GM18511 (cell line): ENCODE measurements around the gene HLCS.

ENCODE experiments used
- ATAC-seq: cut with Tn5 transposase; IDR thresholded peaks from one replicate; pipeline ENCODE4 v1.9.1; 2021; ENCODE audit warnings: mild to moderate bottlenecking, moderate library complexity; ENCODE audit not compliant: unreplicated experiment

The HLCS gene

GRCh38 chr21:36750576-36750959, 215.9 kb downstream of the HLCS start:
- no peak for ATAC-seq

GRCh38 chr21:36749935-36750575, 216.4 kb downstream of the HLCS start:
- no peak for ATAC-seq

GRCh38 chr21:36747815-36748383, 218.6 kb downstream of the HLCS start:
- no peak for ATAC-seq

GRCh38 chr21:36747041-36747814, 219.2 kb downstream of the HLCS start:
- ATAC-seq: no peak

- ATAC-seq: no peak
These were observed 221.0 kb downstream of the HLCS start for GRCh38 chr21:36745459-36745858.

- ATAC-seq: no peak
These were observed 221.8 kb downstream of the HLCS start for GRCh38 chr21:36744560-36745231.

- no peak for ATAC-seq
These were observed 222.3 kb downstream of the HLCS start for GRCh38 chr21:36744190-36744559.

- ATAC-seq: no peak
These were observed 223.0 kb downstream of the HLCS start for GRCh38 chr21:36743446-36743845.

- ATAC-seq: no peak
These were observed 223.5 kb downstream of the HLCS start for GRCh38 chr21:36743008-36743407.

- no peak for ATAC-seq
These were observed 225.0 kb downstream of the HLCS start for GRCh38 chr21:36741506-36741905.

- ATAC-seq: no peak
These were observed 227.9 kb downstream of the HLCS start for GRCh38 chr21:36738489-36739126.

- ATAC-seq: no peak
These were observed 230.6 kb downstream of the HLCS start for GRCh38 chr21:36735724-36736320.

- no peak for ATAC-seq
These were observed 231.3 kb downstream of the HLCS start for GRCh38 chr21:36735201-36735515.

GRCh38 chr21:36734367-36735200, 231.9 kb downstream of the HLCS start:
- ATAC-seq: no peak

GRCh38 chr21:36733857-36734256, 232.6 kb downstream of the HLCS start:
- no peak for ATAC-seq

- no peak for ATAC-seq
These were observed 233.7 kb downstream of the HLCS start for GRCh38 chr21:36732761-36733160.

GRCh38 chr21:36732217-36732616, 234.3 kb downstream of the HLCS start:
- ATAC-seq: no peak

GRCh38 chr21:36730291-36731281, 235.9 kb downstream of the HLCS start:
- no peak for ATAC-seq
